ENCODE results near the gene PSTPIP1.

PSTPIP1 gene

GRCh38 chr15:77074350-77074749 is 79.4 kb downstream of the PSTPIP1 start:
- no peaks in the 10 kb centered on the region for H4K20me1 ChIP-seq (ENCODE audit: insufficient read depth)
- no peak overlapping the region for H3K27ac ChIP-seq
- H3K4me2 ChIP-seq = no peak overlapping the region
- H3K79me2 ChIP-seq (ENCODE audit: insufficient read depth, low read depth) = peaks cover 11% of the 10 kb centered on the region
- no peak overlapping the region for H3K4me3 ChIP-seq (IDR thresholded peaks at IDR 0.05; ENCODE audit: insufficient read depth, low read depth, low read length)
- H3K27me3 ChIP-seq (ENCODE audit: insufficient read depth, low read depth) = no peaks in the 10 kb centered on the region
- no peak overlapping the region for H2AFZ ChIP-seq (ENCODE audit: low read depth)
- H3K9ac ChIP-seq = no peak overlapping the region
- H3K36me3 ChIP-seq (ENCODE audit: insufficient read depth) = no peaks in the 10 kb centered on the region
- peaks cover 11% of the 10 kb centered on the region for H3K4me1 ChIP-seq (ENCODE audit: low read depth, poor library complexity, severe bottlenecking)
- TF ChIP-seq, protein P1, sequence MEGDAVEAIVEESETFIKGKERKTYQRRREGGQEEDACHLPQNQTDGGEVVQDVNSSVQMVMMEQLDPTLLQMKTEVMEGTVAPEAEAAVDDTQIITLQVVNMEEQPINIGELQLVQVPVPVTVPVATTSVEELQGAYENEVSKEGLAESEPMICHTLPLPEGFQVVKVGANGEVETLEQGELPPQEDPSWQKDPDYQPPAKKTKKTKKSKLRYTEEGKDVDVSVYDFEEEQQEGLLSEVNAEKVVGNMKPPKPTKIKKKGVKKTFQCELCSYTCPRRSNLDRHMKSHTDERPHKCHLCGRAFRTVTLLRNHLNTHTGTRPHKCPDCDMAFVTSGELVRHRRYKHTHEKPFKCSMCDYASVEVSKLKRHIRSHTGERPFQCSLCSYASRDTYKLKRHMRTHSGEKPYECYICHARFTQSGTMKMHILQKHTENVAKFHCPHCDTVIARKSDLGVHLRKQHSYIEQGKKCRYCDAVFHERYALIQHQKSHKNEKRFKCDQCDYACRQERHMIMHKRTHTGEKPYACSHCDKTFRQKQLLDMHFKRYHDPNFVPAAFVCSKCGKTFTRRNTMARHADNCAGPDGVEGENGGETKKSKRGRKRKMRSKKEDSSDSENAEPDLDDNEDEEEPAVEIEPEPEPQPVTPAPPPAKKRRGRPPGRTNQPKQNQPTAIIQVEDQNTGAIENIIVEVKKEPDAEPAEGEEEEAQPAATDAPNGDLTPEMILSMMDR (conservative IDR thresholded peaks at IDR 0.05; ENCODE audit: low read depth, low read length) = no peak

- Histone ChIP-seq H3K27me3 (ENCODE audit: insufficient read depth, low read depth) (no peaks in the 10 kb centered on the region), H3K27ac (no peak overlapping the region), H3K9ac (no peak overlapping the region), H2AFZ (ENCODE audit: low read depth) (no peak overlapping the region), H3K4me2 (no peak overlapping the region), H3K36me3 (ENCODE audit: insufficient read depth) (no peaks in the 10 kb centered on the region), H3K4me1 (ENCODE audit: low read depth, poor library complexity, severe bottlenecking) (peaks cover 7% of the 10 kb centered on the region), H3K4me3 (IDR thresholded peaks at IDR 0.05; ENCODE audit: insufficient read depth, low read depth, low read length) (no peak overlapping the region), H4K20me1 (ENCODE audit: insufficient read depth) (no peaks in the 10 kb centered on the region), H3K79me2 (ENCODE audit: insufficient read depth, low read depth) (no peaks in the 10 kb centered on the region)
- TF ChIP-seq, protein P1 (conservative IDR thresholded peaks at IDR 0.05; ENCODE audit: low read depth, low read length) = no peak
These were observed 80.6 kb downstream of the PSTPIP1 start for GRCh38 chr15:77075528-77075927.

- no peaks in the 10 kb centered on the region for H4K20me1 ChIP-seq (ENCODE audit: insufficient read depth)
- TF ChIP-seq, protein P1 (conservative IDR thresholded peaks at IDR 0.05; ENCODE audit: low read depth, low read length) = no peak
- no peak overlapping the region for H3K4me3 ChIP-seq (IDR thresholded peaks at IDR 0.05; ENCODE audit: insufficient read depth, low read depth, low read length)
- H2AFZ ChIP-seq (ENCODE audit: low read depth) = no peak overlapping the region
- no peaks in the 10 kb centered on the region for H3K79me2 ChIP-seq (ENCODE audit: insufficient read depth, low read depth)
- H3K27ac ChIP-seq = no peak overlapping the region
- no peak overlapping the region for H3K4me2 ChIP-seq
- no peaks in the 10 kb centered on the region for H3K36me3 ChIP-seq (ENCODE audit: insufficient read depth)
- peaks cover 3% of the 10 kb centered on the region for H3K4me1 ChIP-seq (ENCODE audit: low read depth, poor library complexity, severe bottlenecking)
- H3K27me3 ChIP-seq (ENCODE audit: insufficient read depth, low read depth) = no peaks in the 10 kb centered on the region
- H3K9ac ChIP-seq = no peak overlapping the region
These were observed 81.5 kb downstream of the PSTPIP1 start for GRCh38 chr15:77076323-77076915.

GRCh38 chr15:77081971-77082370 is 87.0 kb downstream of the PSTPIP1 start:
- no peaks in the 10 kb centered on the region for H3K27me3 ChIP-seq (ENCODE audit: insufficient read depth, low read depth)
- H3K4me3 ChIP-seq (IDR thresholded peaks at IDR 0.05; ENCODE audit: insufficient read depth, low read depth, low read length) = no peak overlapping the region
- TF ChIP-seq, protein P1 (conservative IDR thresholded peaks at IDR 0.05; ENCODE audit: low read depth, low read length) = no peak
- no peaks in the 10 kb centered on the region for H3K79me2 ChIP-seq (ENCODE audit: insufficient read depth, low read depth)
- H3K36me3 ChIP-seq (ENCODE audit: insufficient read depth) = no peaks in the 10 kb centered on the region
- H3K27ac ChIP-seq = no peak overlapping the region
- H3K4me2 ChIP-seq = no peak overlapping the region
- H3K4me1 ChIP-seq (ENCODE audit: low read depth, poor library complexity, severe bottlenecking) = no peaks in the 10 kb centered on the region
- H4K20me1 ChIP-seq (ENCODE audit: insufficient read depth) = no peaks in the 10 kb centered on the region
- no peak overlapping the region for H2AFZ ChIP-seq (ENCODE audit: low read depth)
- no peak overlapping the region for H3K9ac ChIP-seq
